ENCODE measurements around the gene MYL3.

MYL3 gene

GRCh38 chr3:46899151-46900006 lies 36.1 kb upstream of the MYL3 start:
- no peak for DNase-seq

- no peak for DNase-seq
Measured at GRCh38 chr3:46898321-46899150, 35.3 kb upstream of the MYL3 start.

GRCh38 chr3:46897829-46898320 lies 34.6 kb upstream of the MYL3 start:
- no peak for DNase-seq

GRCh38 chr3:46897031-46897430 lies 33.8 kb upstream of the MYL3 start:
- DNase-seq: no peak

- no peak for DNase-seq
Measured at GRCh38 chr3:46896386-46896785, 33.1 kb upstream of the MYL3 start.

- DNase-seq: no peak
Measured at GRCh38 chr3:46895761-46896160, 32.5 kb upstream of the MYL3 start.

- peak; percentile 78 for DNase-seq
Measured at GRCh38 chr3:46895204-46895660, 32.0 kb upstream of the MYL3 start.

GRCh38 chr3:46894256-46894655 lies 31.0 kb upstream of the MYL3 start:
- DNase-seq: no peak

GRCh38 chr3:46893763-46894162 lies 30.5 kb upstream of the MYL3 start:
- no peak for DNase-seq

- DNase-seq: no peak
Measured at GRCh38 chr3:46893146-46893748, 30.0 kb upstream of the MYL3 start.

- no peak for DNase-seq
Measured at GRCh38 chr3:46892285-46893145, 29.3 kb upstream of the MYL3 start.

- DNase-seq: no peak
Measured at GRCh38 chr3:46891132-46891531, 27.9 kb upstream of the MYL3 start.

GRCh38 chr3:46890132-46890531 lies 26.9 kb upstream of the MYL3 start:
- DNase-seq: no peak

- DNase-seq: no peak
Measured at GRCh38 chr3:46889381-46890110, 26.3 kb upstream of the MYL3 start.

GRCh38 chr3:46888705-46889104 lies 25.5 kb upstream of the MYL3 start:
- DNase-seq: no peak

- DNase-seq: no peak
Measured at GRCh38 chr3:46887980-46888494, 24.8 kb upstream of the MYL3 start.

GRCh38 chr3:46885612-46886011 lies 22.4 kb upstream of the MYL3 start:
- no peak for DNase-seq

- DNase-seq: no peak
Measured at GRCh38 chr3:46884929-46885328, 21.7 kb upstream of the MYL3 start.

- no peak for DNase-seq
Measured at GRCh38 chr3:46884427-46884826, 21.2 kb upstream of the MYL3 start.

- no peak for DNase-seq
Measured at GRCh38 chr3:46883830-46884185, 20.6 kb upstream of the MYL3 start.

GRCh38 chr3:46883054-46883829 lies 20.0 kb upstream of the MYL3 start:
- DNase-seq: no peak
